Measurements from ENCODE around the gene RNF225. TPM values are rescaled to one million over a fixed set of nuclear protein-coding genes. Genes with fewer than 3 reads are reported as not detected.

The RNF225 gene
- total RNA-seq, 1 donor from 2014 or later, result 0.55 TPM

- Histone ChIP-seq H3K9me3 (no peaks in the 10 kb centered on the region), H3K4me3 (peak overlapping the region; percentile 97), H3K4me1 (peaks cover 20% of the 10 kb centered on the region), H3K27me3 (no peaks in the 10 kb centered on the region), H3K36me3 (no peaks in the 10 kb centered on the region), H3K27ac (peak overlapping the region; percentile 88)
- peak; percentile 14 for ATAC-seq
- no peak for TF ChIP-seq CTCF (IDR thresholded peaks at IDR 0.05)
- DNase-seq, result peak; percentile 73
- intact Hi-C loops (cut with DNase I), result no loop called here
Observed at GRCh38 chr19:58409010-58409790, 13.7 kb downstream of the RNF225 start.

- peaks cover 36% of the 10 kb centered on the region for H3K36me3 ChIP-seq
- DNase-seq, result no peak
- no peak overlapping the region for H3K27ac ChIP-seq
- H3K9me3 ChIP-seq, result no peaks in the 10 kb centered on the region
- ATAC-seq, result no peak
- H3K27me3 ChIP-seq, result no peaks in the 10 kb centered on the region
- H3K4me1 ChIP-seq, result no peaks in the 10 kb centered on the region
- H3K4me3 ChIP-seq, result no peak overlapping the region
- intact Hi-C loops (cut with DNase I), result no loop called here
- no peak for TF ChIP-seq CTCF (IDR thresholded peaks at IDR 0.05)
Observed at GRCh38 chr19:58416604-58417003, 21.1 kb downstream of the RNF225 start.

- Histone ChIP-seq H3K36me3 (peaks cover 36% of the 10 kb centered on the region), H3K4me1 (no peaks in the 10 kb centered on the region), H3K27me3 (no peaks in the 10 kb centered on the region), H3K27ac (no peak overlapping the region), H3K9me3 (no peaks in the 10 kb centered on the region), H3K4me3 (no peak overlapping the region)
- intact Hi-C loops (cut with DNase I), result no loop called here
- no peak for ATAC-seq
- DNase-seq, result no peak
- no peak for TF ChIP-seq CTCF (IDR thresholded peaks at IDR 0.05)
Observed at GRCh38 chr19:58417071-58417470, 21.6 kb downstream of the RNF225 start.

- no peak for TF ChIP-seq CTCF (IDR thresholded peaks at IDR 0.05)
- intact Hi-C loops (cut with DNase I), result no loop called here
- no peak overlapping the region for H3K27ac ChIP-seq
Observed at GRCh38 chr19:58428617-58429016, 33.2 kb downstream of the RNF225 start.

GRCh38 chr19:58429745-58430144, 34.3 kb downstream of the RNF225 start:
- DNase-seq, result no peak
- H3K27me3 ChIP-seq, result no peaks in the 10 kb centered on the region
- no peak overlapping the region for H3K4me3 ChIP-seq
- H3K27ac ChIP-seq, result no peak overlapping the region
- TF ChIP-seq CTCF (IDR thresholded peaks at IDR 0.05), result no peak
- no peaks in the 10 kb centered on the region for H3K4me1 ChIP-seq
- H3K36me3 ChIP-seq, result peaks cover 12% of the 10 kb centered on the region
- intact Hi-C loops (cut with DNase I), result no loop called here
- ATAC-seq, result no peak
- H3K9me3 ChIP-seq, result peaks cover 58% of the 10 kb centered on the region

More at GRCh38 chr19:58428617-58429016, 33.2 kb downstream of the RNF225 start:
- H3K27me3 ChIP-seq, result no peaks in the 10 kb centered on the region
- H3K4me1 ChIP-seq, result no peaks in the 10 kb centered on the region
- H3K4me3 ChIP-seq, result no peak overlapping the region
- H3K9me3 ChIP-seq, result peaks cover 46% of the 10 kb centered on the region
- no peak for ATAC-seq
- DNase-seq, result no peak
- peaks cover under 1% of the 10 kb centered on the region for H3K36me3 ChIP-seq
